ENCODE measurements around the gene BRIP1. TPM values are rescaled to one million over a fixed set of nuclear protein-coding genes. Genes with fewer than 3 reads are reported as not detected.

Gene BRIP1
- total RNA-seq, 1 experiment from 2014 or later: 9.4 TPM

- Histone ChIP-seq H3K9me3 (ENCODE audit: control insufficient read depth, insufficient read depth, low read depth, low read length) (no peaks in the 10 kb centered on the region), H3K27ac (ENCODE audit: low read length) (no peak overlapping the region), H3K4me3 (ENCODE audit: low read depth in 2 of 2, low read length in 2 of 2) (no peak overlapping the region), H3K4me1 (ENCODE audit: control insufficient read depth, insufficient read depth, low read length) (no peaks in the 10 kb centered on the region), H3K36me3 (ENCODE audit: control insufficient read depth, insufficient read depth, low read length) (no peaks in the 10 kb centered on the region), H3K27me3 (ENCODE audit: control insufficient read depth, insufficient read depth, low read length) (no peaks in the 10 kb centered on the region; the same call in 1 of the 2 replicates)
- BruUV-seq (replicated peaks): no TSS peak
- CTCF ChIA-PET: no interaction called here
- in situ Hi-C loops (cut with HindIII; ENCODE audit: low pct_unique_long_range_greater_than_20kb, low sequenced_read_pairs): no loop called here
- no peak for DNase-seq (ENCODE audit: low read depth, low spot score)
- intact Hi-C loops (cut with micrococcal nuclease; ENCODE audit: unreplicated experiment): no loop called here
- ATAC-seq: no peak
- POLR2A ChIA-PET: no interaction called here
- TF ChIP-seq REST (IDR thresholded peaks at IDR 0.05; ENCODE audit: insufficient read depth in 1 of 2, low read depth in 2 of 2, low read length in 1 of 2) (no peak), SIN3A (IDR thresholded peaks at IDR 0.05; ENCODE audit: borderline replicate concordance, insufficient read depth, low read depth, low read length) (no peak), POLR2AphosphoS5 (IDR thresholded peaks at IDR 0.05; ENCODE audit: low read depth, low read length) (no peak), TCF7L2 (IDR thresholded peaks at IDR 0.05; ENCODE audit: low read depth, low read length) (no peak), CTCF (IDR thresholded peaks at IDR 0.05) (no peak)
Measured at GRCh38 chr17:61670691-61671090, 192.6 kb downstream of the BRIP1 start.

- in situ Hi-C loops (cut with HindIII; ENCODE audit: low pct_unique_long_range_greater_than_20kb, low sequenced_read_pairs) (no loop called here), intact Hi-C loops (cut with micrococcal nuclease; ENCODE audit: unreplicated experiment) (no loop called here)
- Histone ChIP-seq H3K9me3 (ENCODE audit: control insufficient read depth, insufficient read depth, low read depth, low read length) (no peaks in the 10 kb centered on the region), H3K4me3 (ENCODE audit: low read depth in 2 of 2, low read length in 2 of 2) (no peak overlapping the region), H3K27me3 (ENCODE audit: control insufficient read depth, insufficient read depth, low read length) (no peaks in the 10 kb centered on the region; the same call in 1 of the 2 replicates), H3K4me1 (ENCODE audit: control insufficient read depth, insufficient read depth, low read length) (no peaks in the 10 kb centered on the region), H3K27ac (ENCODE audit: low read length) (no peak overlapping the region), H3K36me3 (ENCODE audit: control insufficient read depth, insufficient read depth, low read length) (no peaks in the 10 kb centered on the region)
- POLR2A ChIA-PET: no interaction called here
- CTCF ChIA-PET: no interaction called here
- DNase-seq (ENCODE audit: low read depth, low spot score) (no peak), ATAC-seq (no peak)
- TF ChIP-seq REST (IDR thresholded peaks at IDR 0.05; ENCODE audit: insufficient read depth in 1 of 2, low read depth in 2 of 2, low read length in 1 of 2) (no peak), POLR2AphosphoS5 (IDR thresholded peaks at IDR 0.05; ENCODE audit: low read depth, low read length) (no peak), SIN3A (IDR thresholded peaks at IDR 0.05; ENCODE audit: borderline replicate concordance, insufficient read depth, low read depth, low read length) (no peak), CTCF (IDR thresholded peaks at IDR 0.05) (no peak), TCF7L2 (IDR thresholded peaks at IDR 0.05; ENCODE audit: low read depth, low read length) (no peak)
- BruUV-seq (replicated peaks): no TSS peak
Measured at GRCh38 chr17:61669522-61669921, 193.8 kb downstream of the BRIP1 start.
